ENCODE data around the gene CRISP3.

DNA sequence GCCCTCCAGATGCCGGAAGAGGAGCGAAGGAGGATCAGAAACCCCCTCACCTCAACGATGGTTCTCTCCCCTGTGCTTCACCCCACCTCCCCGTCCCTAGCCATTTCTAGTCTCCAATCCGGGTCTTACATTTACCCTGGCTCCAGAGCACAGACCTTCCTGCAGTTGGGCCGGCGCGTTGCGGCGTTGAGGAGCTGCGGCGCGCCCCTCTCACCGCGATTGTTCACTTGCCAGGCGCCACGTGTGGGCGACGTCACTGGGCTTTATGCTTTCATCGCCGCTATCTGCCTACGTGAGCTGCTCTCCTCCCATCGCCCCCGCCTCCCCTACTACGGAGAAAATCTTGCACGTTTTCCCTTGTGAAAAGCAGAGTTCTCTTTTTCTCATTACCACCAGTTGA is 30.8 kb downstream of the CRISP3 start, which contains the start of gene CRISP2:
- no peak for TF ChIP-seq POLR2A (IDR thresholded peaks at IDR 0.05)
- TF ChIP-seq POLR2AphosphoS5 (IDR thresholded peaks at IDR 0.05), result no peak
